Measurements from ENCODE around the gene ZNF587. TPM values are rescaled to one million over a fixed set of nuclear protein-coding genes. Genes with fewer than 3 reads are reported as not detected.

Gene ZNF587
- total and polyA plus RNA-seq, 2 of the 13 experiments (the other 11 are each of a cell fraction or from before 2014, with no cell fraction given) = 8.7 to 17.5 TPM

DNA sequence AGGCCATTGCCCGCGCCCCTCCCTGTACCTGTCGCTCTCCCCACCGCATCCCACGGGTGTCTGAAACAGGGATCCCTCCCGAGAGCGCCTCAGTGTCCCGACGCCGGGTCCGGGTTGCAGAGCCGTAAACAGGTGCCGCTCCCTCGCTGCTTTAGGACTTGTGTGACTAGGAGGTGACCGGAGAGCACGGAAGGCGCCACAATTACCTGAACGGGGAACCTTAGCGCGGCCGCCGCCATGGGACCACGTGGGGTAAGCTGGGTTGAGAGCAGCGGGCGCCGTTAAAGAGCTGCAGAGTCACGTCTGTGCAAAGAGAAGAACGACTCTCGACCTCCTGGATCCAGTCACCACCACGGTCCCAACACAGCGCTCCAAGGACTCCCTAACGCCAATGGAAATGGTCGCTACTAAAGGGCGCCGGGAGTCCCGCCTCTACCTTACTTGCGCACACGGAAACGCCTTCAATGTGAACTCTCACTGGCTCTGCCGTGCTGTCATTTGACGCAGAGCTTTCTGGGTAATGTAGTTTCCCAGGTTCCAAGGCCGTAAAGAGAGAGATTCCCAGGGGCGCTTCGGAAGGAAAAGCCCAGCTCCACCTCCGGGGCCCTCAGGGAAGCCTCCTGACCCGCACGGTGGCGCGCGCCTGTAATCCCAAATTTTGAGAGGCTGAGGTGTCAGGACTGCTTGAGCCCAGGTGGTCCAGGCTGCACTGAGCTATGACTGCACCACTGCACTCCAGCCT, 35.0 kb upstream of the ZNF587 start, which contains the start of gene ZNF552 (continued):
- TF ChIP-seq, protein P1, sequence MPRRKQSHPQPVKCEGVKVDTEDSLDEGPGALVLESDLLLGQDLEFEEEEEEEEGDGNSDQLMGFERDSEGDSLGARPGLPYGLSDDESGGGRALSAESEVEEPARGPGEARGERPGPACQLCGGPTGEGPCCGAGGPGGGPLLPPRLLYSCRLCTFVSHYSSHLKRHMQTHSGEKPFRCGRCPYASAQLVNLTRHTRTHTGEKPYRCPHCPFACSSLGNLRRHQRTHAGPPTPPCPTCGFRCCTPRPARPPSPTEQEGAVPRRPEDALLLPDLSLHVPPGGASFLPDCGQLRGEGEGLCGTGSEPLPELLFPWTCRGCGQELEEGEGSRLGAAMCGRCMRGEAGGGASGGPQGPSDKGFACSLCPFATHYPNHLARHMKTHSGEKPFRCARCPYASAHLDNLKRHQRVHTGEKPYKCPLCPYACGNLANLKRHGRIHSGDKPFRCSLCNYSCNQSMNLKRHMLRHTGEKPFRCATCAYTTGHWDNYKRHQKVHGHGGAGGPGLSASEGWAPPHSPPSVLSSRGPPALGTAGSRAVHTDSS (CRISPR knock-in tag; conservative IDR thresholded peaks at IDR 0.05) = no peak
- no peak for TF ChIP-seq TSC22D2 (CRISPR knock-in tag; IDR thresholded peaks at IDR 0.05; ENCODE audit: borderline replicate concordance)
- TF ChIP-seq ZNF713 (CRISPR knock-in tag; IDR thresholded peaks at IDR 0.05) = no peak
- no peak for TF ChIP-seq ZNF281 (CRISPR knock-in tag; IDR thresholded peaks at IDR 0.05; ENCODE audit: borderline replicate concordance)
- TF ChIP-seq, protein P2, sequence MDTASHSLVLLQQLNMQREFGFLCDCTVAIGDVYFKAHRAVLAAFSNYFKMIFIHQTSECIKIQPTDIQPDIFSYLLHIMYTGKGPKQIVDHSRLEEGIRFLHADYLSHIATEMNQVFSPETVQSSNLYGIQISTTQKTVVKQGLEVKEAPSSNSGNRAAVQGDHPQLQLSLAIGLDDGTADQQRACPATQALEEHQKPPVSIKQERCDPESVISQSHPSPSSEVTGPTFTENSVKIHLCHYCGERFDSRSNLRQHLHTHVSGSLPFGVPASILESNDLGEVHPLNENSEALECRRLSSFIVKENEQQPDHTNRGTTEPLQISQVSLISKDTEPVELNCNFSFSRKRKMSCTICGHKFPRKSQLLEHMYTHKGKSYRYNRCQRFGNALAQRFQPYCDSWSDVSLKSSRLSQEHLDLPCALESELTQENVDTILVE (CRISPR knock-in tag; IDR thresholded peaks at IDR 0.05) = peak; percentile 53
- peak; percentile 69; the same call in 1 of the 2 replicates for TF ChIP-seq HDAC1 (CRISPR knock-in tag; IDR thresholded peaks at IDR 0.05)
- no peak for TF ChIP-seq NKX3-1 (CRISPR knock-in tag; IDR thresholded peaks at IDR 0.05)
- TF ChIP-seq, protein P3, sequence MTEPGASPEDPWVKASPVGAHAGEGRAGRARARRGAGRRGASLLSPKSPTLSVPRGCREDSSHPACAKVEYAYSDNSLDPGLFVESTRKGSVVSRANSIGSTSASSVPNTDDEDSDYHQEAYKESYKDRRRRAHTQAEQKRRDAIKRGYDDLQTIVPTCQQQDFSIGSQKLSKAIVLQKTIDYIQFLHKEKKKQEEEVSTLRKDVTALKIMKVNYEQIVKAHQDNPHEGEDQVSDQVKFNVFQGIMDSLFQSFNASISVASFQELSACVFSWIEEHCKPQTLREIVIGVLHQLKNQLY (CRISPR knock-in tag; IDR thresholded peaks at IDR 0.05) = no peak
- peak; percentile 80; the same call in 1 of the 2 replicates for TF ChIP-seq SIN3A (IDR thresholded peaks at IDR 0.05; ENCODE audit: borderline replicate concordance, low read depth, low read length)
- no peak for TF ChIP-seq ATF5 (CRISPR knock-in tag; IDR thresholded peaks at IDR 0.05; ENCODE audit: low read depth)
- TF ChIP-seq KDM4B (CRISPR knock-in tag; IDR thresholded peaks at IDR 0.05) = no peak
- TF ChIP-seq ZNF567 (CRISPR knock-in tag; IDR thresholded peaks at IDR 0.05; ENCODE audit: borderline replicate concordance) = no peak
- TF ChIP-seq HDAC6 (IDR thresholded peaks at IDR 0.05; ENCODE audit: low read depth, low read length) = no peak
- no peak for TF ChIP-seq ZUFSP (CRISPR knock-in tag; IDR thresholded peaks at IDR 0.05; ENCODE audit: borderline replicate concordance)
- no peak for TF ChIP-seq JARID2 (CRISPR knock-in tag; IDR thresholded peaks at IDR 0.05; ENCODE audit: insufficient replicate concordance)
- peak; percentile 50; the same call in 1 of the 2 replicates for TF ChIP-seq HIVEP1 (CRISPR knock-in tag; IDR thresholded peaks at IDR 0.05)
- no peak for TF ChIP-seq KAT7 (CRISPR knock-in tag; IDR thresholded peaks at IDR 0.05; ENCODE audit: borderline replicate concordance)
- TF ChIP-seq HINFP (CRISPR knock-in tag; IDR thresholded peaks at IDR 0.05; ENCODE audit: low read depth) = no peak; the same call in 1 of the 2 replicates
- TF ChIP-seq ATAD3A (CRISPR knock-in tag; IDR thresholded peaks at IDR 0.05) = no peak
